Adrenal gland (tissue), 12 donors: Measurements from ENCODE around the gene FBRS. TPM values are rescaled to one million over a fixed set of nuclear protein-coding genes. Genes with fewer than 3 reads are reported as not detected.

ENCODE experiments used
- DNase-seq, 7 donors: peaks; one replicate each; pipeline ENCODE4 v3.0.0-alpha.2; 2019 to 2020
- H3K27ac ChIP-seq, 5 donors: fragments of 200-600 bp; sonication (generic) in 4 of 5; 1 replicate in 3 of 5; 2 replicates in 2 of 5; pipeline versions ENCODE4 v1.5.1 to v1.8.0; 2016 to 2020; ENCODE audit warnings: mild to moderate bottlenecking in 1 of 5
- H3K27me3 ChIP-seq: fragments of 200-600 bp; 2 replicates; pipeline ENCODE4 v1.8.0; 2021
- H3K36me3 ChIP-seq, 2 donors: fragments of 200-600 bp; replicated peaks in 1 of 2; 1 replicate in 1 of 2; 2 replicates in 1 of 2; pipeline versions ENCODE4 v1.5.1 to v1.8.0; 2018 to 2022
- H3K4me1 ChIP-seq, 2 donors: fragments of 200-600 bp; replicated peaks in 1 of 2; 1 replicate in 1 of 2; 2 replicates in 1 of 2; pipeline versions ENCODE4 v1.5.1 to v1.8.0; 2018 to 2021
- H3K4me3 ChIP-seq, 4 donors: fragments of 200-600 bp; sonication (generic) in 3 of 4; one replicate each; pipeline ENCODE4 v1.5.1; 2016 to 2018
- H3K9me3 ChIP-seq, 3 donors: fragments of 200-600 bp; sonication (generic) in 1 of 3; replicated peaks in 1 of 3; 1 replicate in 2 of 3; 2 replicates in 1 of 3; pipeline versions ENCODE4 v1.5.1 to v1.8.0; 2016 to 2021
- POLR2A ChIP-seq, 2 donors: fragments of 450-650 bp; IDR thresholded peaks; one replicate each; pipeline ENCODE4 v1.6.1; 2017; ENCODE audit warnings: antibody characterized with exemption in 2 of 2, mild to moderate bottlenecking in 2 of 2, moderate library complexity in 1 of 2
- WGBS, 4 donors: extraction: QIAGEN DNeasy Blood & Tissue Kit in 2 of 4; methylation state at CpG; one replicate each; pipeline versions ENCODE4 v1.1.5 to v1.1.7; 2013 to 2017; 5-methylcytosine and 5-hydroxymethylcytosine counted together
- intact Hi-C, 2 donors: fragments of 100-400 bp; cut with DNase I; formaldehyde crosslinking; loops; one replicate each; pipeline versions ENCODE4 v1.14.1 to v1.15.0; 2022 to 2023
- polyA plus RNA-seq, 3 donors: library from polyadenylated mRNA; stranded (reverse); fragments of 200-250 nt in 2 of 3; fragments of 350-450 nt in 1 of 3; fragmentation: Illumina TruSeq in 1 of 3; extraction: RNeasy Lipid Tissue Mini Kit (QIAGEN cat#74804) in 1 of 3; gene quantifications; one replicate each; pipeline ENCODE4 v1.2.3, GENCODE V29; 2013 to 2014
- total RNA-seq, 9 donors: library from RNA; depleted of rRNA in 4 of 9; stranded (reverse); fragments of >200 nt in 4 of 9; fragments of 120-200 nt in 1 of 9; fragmentation: NEBNext Ultra II Directional in 1 of 9; extraction: Animal tissue kit (Norgen Biotek cat#: 25700) in 1 of 9; gene quantifications; one replicate each; pipeline versions ENCODE4 v1.1.0 to v1.2.4, GENCODE V29; 2013 to 2023
- TF ChIP-seq, protein P1 (sequence below), 6 experiments: fragments of 450-650 bp in 4 of 6; fragments of 200-600 bp in 2 of 6; sonication (generic) in 1 of 6; IDR thresholded peaks; 1 replicate in 5 of 6; 2 replicates in 1 of 6; pipeline versions ENCODE4 v1.5.1 to v1.8.0; 2016 to 2021; ENCODE audit warnings: antibody characterized with exemption in 6 of 6, mild to moderate bottlenecking in 2 of 6, moderate library complexity in 1 of 6
- donor health status: healthy with polysubstance abuse.
- donor health status: Bipolar disorder and iron deficiency.
- donor health status: DM: yes; HTN: yes; CAD: no.
- donor health status: DM: no; HTN: no; CAD: no.
- donor health status: DM: no; HTN: no; CAD: no.
- donor health status: DM: yes; HTN: yes; CAD: no.

Gene FBRS
- total and polyA plus RNA-seq, 12 donors, result 18.3 to 186 (median 46.8) TPM

DNA sequence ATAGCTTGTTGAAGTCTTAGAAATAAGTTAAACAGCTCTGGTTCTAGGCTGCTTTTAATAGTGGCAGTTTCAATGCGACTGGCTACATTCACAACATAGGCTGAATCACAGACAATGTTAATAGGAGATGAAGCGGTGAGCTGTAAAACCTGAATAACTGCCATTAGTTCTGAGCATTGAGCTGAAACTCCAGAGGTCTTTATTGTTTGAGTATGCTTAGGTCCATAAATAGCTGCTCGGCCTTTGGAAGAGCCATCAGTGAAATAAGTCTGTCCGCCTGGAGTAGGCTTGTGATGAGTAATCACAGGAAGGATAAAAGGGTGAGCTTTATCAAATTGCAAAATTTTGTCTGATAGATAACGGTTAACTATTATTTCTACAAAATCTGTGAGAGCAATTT is 38.6 kb upstream of the FBRS start:
- H3K36me3 ChIP-seq, result no peaks in the 10 kb centered on the region
- intact Hi-C loops, result loop anchor here in 1 of 2 donors (10.0 kb wide), 2 partner anchors 55 to 165 kb away; no protein-coding TSS in a partner anchor
- no peaks in the 10 kb centered on the region for H3K27me3 ChIP-seq
- no peak for TF ChIP-seq POLR2A (IDR thresholded peaks at IDR 0.05)
- TF ChIP-seq, protein P1, sequence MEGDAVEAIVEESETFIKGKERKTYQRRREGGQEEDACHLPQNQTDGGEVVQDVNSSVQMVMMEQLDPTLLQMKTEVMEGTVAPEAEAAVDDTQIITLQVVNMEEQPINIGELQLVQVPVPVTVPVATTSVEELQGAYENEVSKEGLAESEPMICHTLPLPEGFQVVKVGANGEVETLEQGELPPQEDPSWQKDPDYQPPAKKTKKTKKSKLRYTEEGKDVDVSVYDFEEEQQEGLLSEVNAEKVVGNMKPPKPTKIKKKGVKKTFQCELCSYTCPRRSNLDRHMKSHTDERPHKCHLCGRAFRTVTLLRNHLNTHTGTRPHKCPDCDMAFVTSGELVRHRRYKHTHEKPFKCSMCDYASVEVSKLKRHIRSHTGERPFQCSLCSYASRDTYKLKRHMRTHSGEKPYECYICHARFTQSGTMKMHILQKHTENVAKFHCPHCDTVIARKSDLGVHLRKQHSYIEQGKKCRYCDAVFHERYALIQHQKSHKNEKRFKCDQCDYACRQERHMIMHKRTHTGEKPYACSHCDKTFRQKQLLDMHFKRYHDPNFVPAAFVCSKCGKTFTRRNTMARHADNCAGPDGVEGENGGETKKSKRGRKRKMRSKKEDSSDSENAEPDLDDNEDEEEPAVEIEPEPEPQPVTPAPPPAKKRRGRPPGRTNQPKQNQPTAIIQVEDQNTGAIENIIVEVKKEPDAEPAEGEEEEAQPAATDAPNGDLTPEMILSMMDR (IDR thresholded peaks at IDR 0.05), result no peak
- DNase-seq, result peak in 2 of 7 donors; percentile 32 to 43
- peaks cover 0 to 13% of the 10 kb centered on the region in 2 donors for H3K4me1 ChIP-seq
- H3K9me3 ChIP-seq, result no peaks in the 10 kb centered on the region
- H3K4me3 ChIP-seq, result no peak overlapping the region
- H3K27ac ChIP-seq, result peak overlapping the region in 3 of 5 donors; percentile 6 to 48 (median 38)
- WGBS, 4 donors, result 41 to 50% (median 44%) methylated on average over 5 of the region's 5 CpGs

- no peaks in the 10 kb centered on the region for H3K27me3 ChIP-seq
- H3K27ac ChIP-seq, result peak overlapping the region in 2 of 5 donors; percentile 38 to 48
- peaks cover 0 to 13% of the 10 kb centered on the region in 2 donors for H3K4me1 ChIP-seq
- intact Hi-C loops, result loop anchor here in 1 of 2 donors (10.0 kb wide), 1 partner anchor 165 kb away; no protein-coding TSS in a partner anchor
- WGBS, 4 donors, result 61 to 77% (median 71%) methylated on average over 3 of the region's 3 CpGs
- no peak for TF ChIP-seq POLR2A (IDR thresholded peaks at IDR 0.05)
- TF ChIP-seq, protein P1 (IDR thresholded peaks at IDR 0.05), result no peak
- H3K9me3 ChIP-seq, result no peaks in the 10 kb centered on the region
- no peaks in the 10 kb centered on the region for H3K36me3 ChIP-seq
- no peak for DNase-seq
- no peak overlapping the region for H3K4me3 ChIP-seq
Observed at GRCh38 chr16:30620169-30620568, 38.1 kb upstream of the FBRS start.

DNA sequence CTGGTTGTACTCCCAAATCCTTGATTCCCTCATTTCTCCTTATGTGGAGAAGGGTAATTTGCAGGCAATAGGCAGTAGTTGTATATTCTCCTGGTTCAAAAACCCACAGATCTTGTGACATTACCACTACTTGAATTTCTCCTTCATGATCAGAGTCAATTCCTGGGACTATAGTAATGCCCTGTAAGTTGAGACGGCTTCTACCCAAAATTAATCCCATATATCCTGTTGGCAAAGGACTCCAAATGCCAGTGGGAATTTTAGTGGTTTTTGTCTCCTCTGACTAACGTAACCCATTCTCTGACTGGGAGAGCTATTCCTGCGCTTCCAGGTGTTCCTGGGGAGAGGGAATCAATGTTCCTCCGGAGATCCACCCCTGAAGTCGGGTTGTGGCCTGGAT is 36.5 kb upstream of the FBRS start:
- no peaks in the 10 kb centered on the region for H3K36me3 ChIP-seq
- intact Hi-C loops, result loop anchor here in 1 of 2 donors (10.0 kb wide), 1 partner anchor 167 kb away; no protein-coding TSS in a partner anchor
- DNase-seq, result no peak

DNA sequence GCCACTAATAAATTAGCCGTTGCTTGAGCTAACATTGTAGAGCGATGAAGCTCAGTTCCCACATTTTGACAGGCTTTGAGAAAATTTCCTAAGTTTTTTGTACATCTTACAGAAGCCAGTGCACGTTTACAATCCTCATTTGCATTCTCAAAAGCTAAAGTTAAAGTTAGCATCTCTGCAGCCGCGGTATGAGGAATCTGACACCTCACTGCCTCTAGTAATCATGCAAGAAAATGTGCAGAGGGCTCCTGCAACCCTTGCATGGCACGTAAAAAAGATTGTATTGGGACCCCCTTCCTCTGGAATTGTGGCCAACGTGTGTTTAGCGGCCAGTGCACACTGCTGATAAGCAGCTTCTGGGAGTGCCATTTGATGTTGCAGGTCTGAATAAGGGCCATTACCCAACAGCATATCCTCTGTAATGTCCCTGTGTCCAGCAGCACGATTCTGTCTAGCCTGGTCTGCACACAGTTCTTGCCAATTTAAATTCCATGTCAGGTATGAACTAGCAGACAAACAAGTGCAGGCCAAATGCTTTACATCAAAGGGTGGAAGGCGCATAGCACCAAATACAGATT is 35.7 kb upstream of the FBRS start:
- no peaks in the 10 kb centered on the region for H3K27me3 ChIP-seq

More for the DNA sequence above, 36.5 kb upstream of the FBRS start:
- Histone ChIP-seq H3K4me1 (peaks cover 0 to 13% of the 10 kb centered on the region in 2 donors), H3K27ac (no peak overlapping the region), H3K27me3 (no peaks in the 10 kb centered on the region), H3K9me3 (no peaks in the 10 kb centered on the region), H3K4me3 (no peak overlapping the region)
- TF ChIP-seq, protein P1 (IDR thresholded peaks at IDR 0.05), result no peak
- TF ChIP-seq POLR2A (IDR thresholded peaks at IDR 0.05), result no peak
- WGBS, 4 donors, result 85 to 88% (median 87%) methylated on average over 5 of the region's 5 CpGs

More for the DNA sequence above, 35.7 kb upstream of the FBRS start:
- TF ChIP-seq POLR2A (IDR thresholded peaks at IDR 0.05), result no peak
- TF ChIP-seq, protein P1 (IDR thresholded peaks at IDR 0.05), result no peak
- no peak overlapping the region for H3K27ac ChIP-seq
- H3K36me3 ChIP-seq, result no peaks in the 10 kb centered on the region
- intact Hi-C loops, result loop anchor here in 1 of 2 donors (10.0 kb wide), 1 partner anchor 168 kb away; no protein-coding TSS in a partner anchor
- 68 to 73% (median 69%) methylated on average over 7 to 10 of the region's 10 CpGs for WGBS, 4 donors
- H3K4me1 ChIP-seq, result peaks cover 0 to 13% of the 10 kb centered on the region in 2 donors
- H3K4me3 ChIP-seq, result no peak overlapping the region
- no peak for DNase-seq
- H3K9me3 ChIP-seq, result no peaks in the 10 kb centered on the region
